PC-3 (cell line): ENCODE results near the gene PKIG. TPM values are rescaled to one million over a fixed set of nuclear protein-coding genes. Genes with fewer than 3 reads are reported as not detected.
A peak's percentile ranks its signal among the peaks of the same experiment; 100 is the strongest.

ENCODE experiments used
- ATAC-seq: fragments of 200-7000 bp; cut with Tn5 transposase; 2 replicates; pipeline ENCODE4 v1.9.1; 2020; ENCODE audit warnings: mild to moderate bottlenecking, moderate library complexity
- BruUV-seq: library from RNA; stranded (reverse); fragments of 400-500 nt; replicated peaks from 2 replicates; lab custom pipeline; 2021; lab: Mats Ljungman, UMichigan
- CTCF ChIA-PET: fragments of 300-600 bp; sonication (Branson Sonifier 250); formaldehyde crosslinking; loops from one replicate; lab custom pipeline; 2022; ENCODE audit warnings: antibody characterized with exemption; lab: Charles Lee
- POLR2A ChIA-PET: fragments of 300-600 bp; sonication (Branson Sonifier 250); formaldehyde crosslinking; loops from one replicate; lab custom pipeline; 2022; ENCODE audit warnings: antibody characterized with exemption; ENCODE audit not compliant: unreplicated experiment; lab: Charles Lee
- DNase-seq: peaks from one replicate; pipeline ENCODE4 v3.0.0-alpha.2; 2015
- H2AFZ ChIP-seq: fragments of 300-600 bp; sonication (generic); 2 replicates; pipeline ENCODE4 v1.6.0; 2016; ENCODE audit warnings: antibody characterized with exemption, low read length
- H3F3A ChIP-seq: fragments of 300-600 bp; sonication (generic); one replicate; pipeline ENCODE4 v1.6.0; 2017; ENCODE audit warnings: antibody characterized with exemption, low read length, control low read depth, mild to moderate bottlenecking; ENCODE audit not compliant: unreplicated experiment
- H3K27ac ChIP-seq: fragments of 300-600 bp; sonication (generic); 2 replicates; pipeline ENCODE4 v1.5.1; 2016; ENCODE audit warnings: mild to moderate bottlenecking, low read length
- H3K27me3 ChIP-seq: fragments of 300-600 bp; sonication (generic); 2 replicates; pipeline ENCODE4 v1.6.1; 2016; ENCODE audit warnings: low read length, mixed read lengths
- H3K36me3 ChIP-seq: fragments of 300-600 bp; sonication (generic); 2 replicates; pipeline ENCODE4 v1.6.1; 2016; ENCODE audit warnings: low read depth, mixed run types, low read length, mixed read lengths
- H3K4me1 ChIP-seq: fragments of 300-600 bp; sonication (generic); 2 replicates; pipeline ENCODE4 v1.5.1; 2016; ENCODE audit warnings: low read length; ENCODE audit not compliant: insufficient read depth
- H3K4me2 ChIP-seq: fragments of 300-600 bp; sonication (generic); 2 replicates; pipeline ENCODE4 v1.6.0; 2016; ENCODE audit warnings: low read length
- H3K4me3 ChIP-seq: fragments of 300-600 bp; sonication (generic); 2 replicates; pipeline ENCODE4 v1.5.1; 2016; ENCODE audit warnings: mild to moderate bottlenecking, low read length, mixed read lengths
- H3K79me2 ChIP-seq: fragments of 300-600 bp; sonication (generic); 2 replicates; pipeline ENCODE4 v1.6.1; 2017; ENCODE audit warnings: low read length, mixed read lengths
- H3K9ac ChIP-seq: fragments of 300-600 bp; sonication (generic); 2 replicates; pipeline ENCODE4 v1.6.0; 2016; ENCODE audit warnings: mild to moderate bottlenecking, low read length
- H3K9me2 ChIP-seq: fragments of 300-600 bp; sonication (generic); replicated peaks from 2 replicates; pipeline ENCODE4 v1.6.1; 2016; ENCODE audit warnings: mixed run types, low read length, mixed read lengths
- H3K9me3 ChIP-seq: fragments of 300-600 bp; sonication (generic); 2 replicates; pipeline ENCODE4 v1.6.1; 2016; ENCODE audit warnings: low read length, mixed read lengths
- H4K20me1 ChIP-seq: fragments of 300-600 bp; sonication (generic); 2 replicates; pipeline ENCODE4 v1.6.1; 2016; ENCODE audit warnings: low read length, mixed read lengths
- CTCF ChIP-seq: fragments of 300-600 bp; sonication (generic); conservative IDR thresholded peaks from 2 replicates; pipeline ENCODE4 v1.5.1; 2017; ENCODE audit warnings: antibody characterized with exemption, low read depth, mild to moderate bottlenecking, low read length
- EZH2 ChIP-seq: fragments of 300-600 bp; sonication (generic); IDR thresholded peaks from one replicate; pipeline ENCODE4 v1.6.1; 2017; ENCODE audit warnings: antibody characterized with exemption, mild to moderate bottlenecking, low read length; ENCODE audit not compliant: unreplicated experiment
- EZH2phosphoT487 ChIP-seq: fragments of 300-600 bp; sonication (generic); IDR thresholded peaks from 2 replicates; pipeline ENCODE4 v1.6.1; 2018; ENCODE audit warnings: mild to moderate bottlenecking, antibody characterized with exemption, low read length, borderline replicate concordance
- intact Hi-C: fragments of 100-400 bp; cut with micrococcal nuclease; formaldehyde crosslinking; loops from 2 replicates; pipeline ENCODE4 v1.9.0; 2023
- total RNA-seq: library from RNA; depleted of rRNA; stranded (reverse); fragments of >200 nt; gene quantifications from 2 replicates; pipeline ENCODE4 v1.2.3, GENCODE V29; 2014

PKIG gene
- total RNA-seq, 1 experiment from 2014 or later, result 47.5 TPM

GRCh38 chr20:44536175-44536574 lies 46.2 kb upstream of the PKIG start:
- H2AFZ ChIP-seq, result no peak overlapping the region
- no peak overlapping the region for H3K4me3 ChIP-seq
- intact Hi-C loops, result no loop called here
- no peak overlapping the region for H3K9ac ChIP-seq
- no peaks in the 10 kb centered on the region for H3K79me2 ChIP-seq
- H3K4me1 ChIP-seq, result peaks cover 15% of the 10 kb centered on the region
- H4K20me1 ChIP-seq, result no peaks in the 10 kb centered on the region
- no peaks in the 10 kb centered on the region for H3K36me3 ChIP-seq
- no peak for DNase-seq
- no peaks in the 10 kb centered on the region for H3K9me3 ChIP-seq
- no peak overlapping the region for H3K27ac ChIP-seq
- H3K9me2 ChIP-seq, result no peaks in the 10 kb centered on the region
- no peak overlapping the region for H3K4me2 ChIP-seq
- no peaks in the 10 kb centered on the region for H3F3A ChIP-seq
- no TSS peak for BruUV-seq
- H3K27me3 ChIP-seq, result no peaks in the 10 kb centered on the region
- ATAC-seq, result no peak
- TF ChIP-seq CTCF, result no peak
- TF ChIP-seq EZH2, result no peak
- TF ChIP-seq EZH2phosphoT487, result no peak
- POLR2A ChIA-PET, result interaction anchor here (0.7 kb wide), 1 partner anchor 18 kb away, joined by 6 read pairs; no protein-coding TSS in a partner anchor
- CTCF ChIA-PET, result no interaction called here

GRCh38 chr20:44537993-44538392 lies 44.4 kb upstream of the PKIG start:
- CTCF ChIA-PET, result interaction anchor here (0.7 to 1.1 kb wide), 5 partner anchors 11 to 146 kb away, joined by 3 to 6 read pairs (median 4); partner anchors contain the start of gene PKIG
- no peaks in the 10 kb centered on the region for H3K27me3 ChIP-seq
- no peak for TF ChIP-seq EZH2
- TF ChIP-seq CTCF, result 0 out of 2 replicates have a peak, but pooled peaks have one; percentile 35
- BruUV-seq, result no TSS peak
- H3K4me3 ChIP-seq, result no peak overlapping the region
- POLR2A ChIA-PET, result no interaction called here
- intact Hi-C loops, result no loop called here
- H3K4me2 ChIP-seq, result no peak overlapping the region
- no peaks in the 10 kb centered on the region for H3K9me3 ChIP-seq
- H2AFZ ChIP-seq, result no peak overlapping the region
- H4K20me1 ChIP-seq, result no peaks in the 10 kb centered on the region
- no peaks in the 10 kb centered on the region for H3K36me3 ChIP-seq
- no peak overlapping the region for H3K27ac ChIP-seq
- H3K4me1 ChIP-seq, result no peaks in the 10 kb centered on the region; the same call in 1 of the 2 replicates
- ATAC-seq (peak; percentile 63), DNase-seq (no peak)
- no peak overlapping the region for H3K9ac ChIP-seq
- H3F3A ChIP-seq, result no peaks in the 10 kb centered on the region
- no peaks in the 10 kb centered on the region for H3K79me2 ChIP-seq
- H3K9me2 ChIP-seq, result no peaks in the 10 kb centered on the region

DNA sequence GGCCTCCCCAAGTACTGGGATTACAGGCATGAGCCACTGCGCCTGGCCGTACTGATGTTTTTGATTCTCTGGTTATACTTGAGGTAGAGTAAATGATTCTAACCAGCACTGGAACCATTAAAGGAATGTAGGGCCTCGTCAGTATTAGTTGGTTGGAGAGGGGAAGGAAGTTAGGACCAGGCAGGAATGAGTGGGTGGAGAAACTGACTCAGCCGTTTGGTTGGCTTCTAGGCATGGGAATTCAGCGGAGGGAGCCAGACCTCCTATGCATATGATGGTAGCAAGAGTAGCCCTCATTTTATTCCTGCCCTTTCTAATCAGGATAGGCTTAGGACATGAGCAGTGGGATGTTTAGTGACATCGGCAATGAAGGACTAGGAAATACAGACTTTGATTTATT lies 41.5 kb upstream of the PKIG start:
- Histone ChIP-seq H3K27ac (no peak overlapping the region), H4K20me1 (no peaks in the 10 kb centered on the region), H3K9me2 (no peaks in the 10 kb centered on the region), H3K9me3 (no peaks in the 10 kb centered on the region), H3F3A (no peaks in the 10 kb centered on the region), H3K4me2 (no peak overlapping the region), H3K4me1 (no peaks in the 10 kb centered on the region), H3K9ac (no peak overlapping the region), H3K4me3 (no peak overlapping the region), H3K79me2 (no peaks in the 10 kb centered on the region), H3K27me3 (no peaks in the 10 kb centered on the region), H2AFZ (no peak overlapping the region), H3K36me3 (no peaks in the 10 kb centered on the region)
- CTCF ChIA-PET, result no interaction called here
- POLR2A ChIA-PET, result no interaction called here
- ATAC-seq (no peak), DNase-seq (no peak)
- no TSS peak for BruUV-seq
- TF ChIP-seq CTCF (no peak), EZH2 (no peak), EZH2phosphoT487 (no peak)
- intact Hi-C loops, result no loop called here
